VCaP (cell line): Measurements from ENCODE around the gene CHD1L.

Experiments
- H3K27ac ChIP-seq: fragments of 450-650 bp; 2 replicates; pipeline ENCODE4 v1.5.1; 2017
- TF ChIP-seq, protein P1 (sequence below): fragments of 450-650 bp; conservative IDR thresholded peaks from 2 replicates; pipeline ENCODE4 v1.5.1; 2017; ENCODE audit warnings: mild to moderate bottlenecking, moderate library complexity

The CHD1L gene

GRCh38 chr1:147334292-147334691 lies 91.8 kb downstream of the CHD1L start:
- TF ChIP-seq, protein P1, sequence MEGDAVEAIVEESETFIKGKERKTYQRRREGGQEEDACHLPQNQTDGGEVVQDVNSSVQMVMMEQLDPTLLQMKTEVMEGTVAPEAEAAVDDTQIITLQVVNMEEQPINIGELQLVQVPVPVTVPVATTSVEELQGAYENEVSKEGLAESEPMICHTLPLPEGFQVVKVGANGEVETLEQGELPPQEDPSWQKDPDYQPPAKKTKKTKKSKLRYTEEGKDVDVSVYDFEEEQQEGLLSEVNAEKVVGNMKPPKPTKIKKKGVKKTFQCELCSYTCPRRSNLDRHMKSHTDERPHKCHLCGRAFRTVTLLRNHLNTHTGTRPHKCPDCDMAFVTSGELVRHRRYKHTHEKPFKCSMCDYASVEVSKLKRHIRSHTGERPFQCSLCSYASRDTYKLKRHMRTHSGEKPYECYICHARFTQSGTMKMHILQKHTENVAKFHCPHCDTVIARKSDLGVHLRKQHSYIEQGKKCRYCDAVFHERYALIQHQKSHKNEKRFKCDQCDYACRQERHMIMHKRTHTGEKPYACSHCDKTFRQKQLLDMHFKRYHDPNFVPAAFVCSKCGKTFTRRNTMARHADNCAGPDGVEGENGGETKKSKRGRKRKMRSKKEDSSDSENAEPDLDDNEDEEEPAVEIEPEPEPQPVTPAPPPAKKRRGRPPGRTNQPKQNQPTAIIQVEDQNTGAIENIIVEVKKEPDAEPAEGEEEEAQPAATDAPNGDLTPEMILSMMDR = no peak
- H3K27ac ChIP-seq = 0 out of 2 replicates have a peak overlapping the region, but pooled peaks have one; percentile 19

GRCh38 chr1:147336291-147336690 lies 93.8 kb downstream of the CHD1L start:
- no peak overlapping the region for H3K27ac ChIP-seq
- TF ChIP-seq, protein P1 = no peak

DNA sequence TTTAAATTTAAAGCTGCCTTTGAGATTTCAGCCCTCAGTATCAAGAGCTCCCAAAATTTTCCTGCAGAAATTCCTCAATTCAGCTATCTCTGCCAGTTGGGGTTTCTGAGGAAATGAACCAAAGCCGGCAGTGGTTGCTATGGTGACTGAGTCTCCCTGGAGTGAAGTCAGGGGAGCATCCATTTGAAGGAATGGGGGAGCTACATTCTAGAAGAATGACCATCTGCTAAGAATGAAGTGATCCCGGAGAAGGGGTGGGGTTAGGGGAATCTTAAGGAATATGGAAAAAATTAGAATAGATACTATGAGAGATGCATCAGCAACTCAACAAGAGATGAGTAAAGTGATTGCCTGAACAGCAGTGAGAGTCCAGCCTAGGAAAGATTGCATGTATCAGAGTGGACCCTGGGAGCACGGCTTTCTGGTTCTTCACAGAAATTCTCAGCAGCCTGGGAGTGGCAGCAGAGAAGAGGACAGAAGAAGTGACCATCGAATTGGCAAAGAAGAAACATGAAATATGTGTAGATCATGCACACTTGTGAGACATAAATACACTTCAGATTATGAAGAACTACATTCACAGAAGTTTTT lies 94.7 kb downstream of the CHD1L start:
- no peak overlapping the region for H3K27ac ChIP-seq

DNA sequence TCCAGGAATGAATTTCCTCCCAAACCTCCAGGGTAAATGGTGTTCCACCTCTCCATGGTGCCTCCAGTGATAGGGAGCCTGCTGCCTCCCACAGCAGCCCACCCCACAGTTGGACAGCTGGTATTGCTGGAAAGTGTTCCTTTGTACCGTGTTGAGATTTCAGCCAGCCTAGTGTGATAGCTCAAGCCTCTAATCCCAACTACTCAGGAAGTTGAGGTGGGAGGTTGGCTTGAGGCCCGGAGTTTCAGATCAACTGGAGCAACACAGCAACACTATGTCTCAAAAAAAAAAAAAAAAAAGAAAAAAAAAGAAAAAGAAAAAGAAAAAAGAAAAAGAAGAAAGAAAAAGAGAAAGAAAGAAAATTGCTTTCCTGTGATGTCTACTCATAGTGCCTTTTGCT lies 96.1 kb downstream of the CHD1L start:
- TF ChIP-seq, protein P1 = no peak
- H3K27ac ChIP-seq = no peak overlapping the region

More for the DNA sequence above, 94.7 kb downstream of the CHD1L start:
- TF ChIP-seq, protein P1 = no peak

- TF ChIP-seq, protein P1 = no peak
Measured at GRCh38 chr1:147341246-147341645, 98.8 kb downstream of the CHD1L start.

More at GRCh38 chr1:147341246-147341645, 98.8 kb downstream of the CHD1L start:
- H3K27ac ChIP-seq = no peak overlapping the region
